Measurements from ENCODE around the gene SLC38A5.
"Not testable (repeated sequence)": the region's sequence is repeated elsewhere in the genome, so short reads cannot be mapped to it uniquely, and the experiment has no call there.

DNA sequence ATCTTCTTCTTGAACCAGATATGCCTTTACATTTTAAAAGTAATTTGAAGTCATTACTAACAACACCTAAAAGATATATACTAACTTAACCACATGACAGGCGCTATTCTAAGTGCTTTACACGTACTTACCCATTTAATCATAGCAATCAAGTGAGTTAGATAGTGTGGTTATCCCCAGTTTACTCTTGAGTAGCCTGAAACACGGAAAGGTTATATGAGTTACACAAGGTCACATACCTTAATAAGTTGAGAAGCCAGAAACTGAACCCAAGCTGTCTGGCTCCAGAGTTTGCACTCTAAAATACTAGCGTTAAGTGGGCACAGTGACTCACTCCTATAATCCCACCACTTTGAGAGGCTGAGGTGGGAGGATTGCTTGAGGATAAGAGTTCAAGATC is 39.9 kb downstream of the SLC38A5 start:
- not testable (repeated sequence) for TF ChIP-seq LEF1 (IDR thresholded peaks at IDR 0.05; ENCODE audit: borderline replicate concordance); ARNT (IDR thresholded peaks at IDR 0.05); SP1 (IDR thresholded peaks at IDR 0.05); HDGF (IDR thresholded peaks at IDR 0.05; ENCODE audit: borderline replicate concordance)

Measured in HEK293T (cell line).